C4-2B (cell line): ENCODE data around the gene CC2D2A.

ENCODE experiments used
- H3K27ac ChIP-seq: fragments of 450-650 bp; 2 replicates; pipeline ENCODE4 v1.5.1; 2017
- ZFX ChIP-seq: fragments of 450-650 bp; IDR thresholded peaks from 2 replicates; pipeline ENCODE4 v1.6.1; 2017
- TF ChIP-seq, protein P1 (sequence below): fragments of 450-650 bp; conservative IDR thresholded peaks from 2 replicates; pipeline ENCODE4 v1.5.1; 2017; ENCODE audit warnings: mild to moderate bottlenecking

CC2D2A gene

DNA sequence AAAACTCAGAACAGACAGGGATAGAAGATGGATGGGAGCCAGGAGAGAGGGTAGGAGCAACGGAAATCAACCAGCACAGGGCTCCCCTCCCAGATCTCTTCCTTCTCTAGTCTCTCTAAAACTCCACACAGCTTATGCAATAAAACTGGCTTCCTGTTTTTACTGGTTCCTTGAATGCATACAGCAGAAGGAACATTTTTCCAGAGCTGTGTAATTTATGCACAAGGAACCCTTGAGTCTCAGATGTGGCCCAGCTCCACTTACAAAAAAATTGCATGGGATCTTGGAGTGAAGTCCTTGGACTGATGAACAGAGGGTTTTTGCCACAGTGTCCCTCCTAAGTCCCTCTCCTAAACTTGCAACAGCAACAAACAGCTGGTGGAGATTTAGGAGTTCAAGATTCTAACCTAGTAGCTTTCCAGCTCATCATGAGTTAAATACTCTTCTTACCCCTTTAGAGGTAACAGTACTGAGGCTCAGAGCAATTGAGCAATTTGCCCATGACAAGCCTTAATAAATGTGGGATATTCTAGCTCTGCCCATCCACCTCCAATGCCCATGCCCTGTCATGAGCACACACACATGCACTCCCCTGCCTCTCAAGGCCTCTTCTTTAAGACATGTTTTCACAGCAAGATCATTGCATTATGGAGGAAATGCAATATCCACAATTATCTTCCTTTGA lies 18.4 kb upstream of the CC2D2A start:
- H3K27ac ChIP-seq = no peak overlapping the region
- no peak for TF ChIP-seq ZFX
- TF ChIP-seq, protein P1, sequence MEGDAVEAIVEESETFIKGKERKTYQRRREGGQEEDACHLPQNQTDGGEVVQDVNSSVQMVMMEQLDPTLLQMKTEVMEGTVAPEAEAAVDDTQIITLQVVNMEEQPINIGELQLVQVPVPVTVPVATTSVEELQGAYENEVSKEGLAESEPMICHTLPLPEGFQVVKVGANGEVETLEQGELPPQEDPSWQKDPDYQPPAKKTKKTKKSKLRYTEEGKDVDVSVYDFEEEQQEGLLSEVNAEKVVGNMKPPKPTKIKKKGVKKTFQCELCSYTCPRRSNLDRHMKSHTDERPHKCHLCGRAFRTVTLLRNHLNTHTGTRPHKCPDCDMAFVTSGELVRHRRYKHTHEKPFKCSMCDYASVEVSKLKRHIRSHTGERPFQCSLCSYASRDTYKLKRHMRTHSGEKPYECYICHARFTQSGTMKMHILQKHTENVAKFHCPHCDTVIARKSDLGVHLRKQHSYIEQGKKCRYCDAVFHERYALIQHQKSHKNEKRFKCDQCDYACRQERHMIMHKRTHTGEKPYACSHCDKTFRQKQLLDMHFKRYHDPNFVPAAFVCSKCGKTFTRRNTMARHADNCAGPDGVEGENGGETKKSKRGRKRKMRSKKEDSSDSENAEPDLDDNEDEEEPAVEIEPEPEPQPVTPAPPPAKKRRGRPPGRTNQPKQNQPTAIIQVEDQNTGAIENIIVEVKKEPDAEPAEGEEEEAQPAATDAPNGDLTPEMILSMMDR = no peak

DNA sequence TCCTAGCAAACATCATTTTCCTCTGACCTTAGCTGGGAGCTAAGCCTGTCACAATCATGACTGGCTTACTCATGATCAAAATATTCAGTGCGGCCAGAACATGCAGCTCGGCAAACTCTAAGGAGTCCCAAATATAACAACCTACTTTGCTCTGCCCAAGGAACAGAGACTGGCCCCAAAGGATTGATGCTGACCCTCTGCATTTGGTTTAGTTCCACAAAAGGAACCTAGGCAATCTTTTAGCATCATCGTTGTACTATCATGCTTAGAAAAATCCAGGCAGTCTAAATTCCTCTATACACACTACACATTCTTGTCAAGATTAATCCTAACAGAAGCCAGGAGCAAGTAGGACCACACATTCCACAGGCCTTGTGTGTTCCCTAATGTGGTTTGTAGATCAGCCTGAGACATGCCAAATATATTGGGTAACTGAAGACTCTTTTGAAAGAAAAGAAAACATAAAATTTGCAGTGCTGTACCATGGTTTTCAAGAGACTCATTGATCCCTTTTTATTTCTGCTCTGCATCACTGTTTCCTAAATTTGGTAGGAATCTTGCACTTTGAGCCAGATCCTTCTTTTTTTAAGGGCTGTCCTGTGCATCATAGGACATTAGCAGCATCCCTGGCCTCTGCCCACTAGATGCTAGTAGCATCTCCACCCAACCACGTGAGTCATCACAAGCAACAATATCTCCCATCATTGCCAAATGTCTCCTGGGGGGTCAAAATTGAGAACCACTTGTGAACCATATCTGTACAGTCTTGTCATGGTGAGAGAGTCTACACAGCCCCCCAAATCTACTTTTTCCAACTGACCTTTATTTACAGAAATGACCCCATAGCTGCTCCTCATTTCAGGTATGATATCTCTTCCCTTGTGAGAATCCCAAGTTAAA lies 17.6 kb upstream of the CC2D2A start:
- H3K27ac ChIP-seq = no peak overlapping the region
- TF ChIP-seq ZFX = no peak
- TF ChIP-seq, protein P1 = no peak

DNA sequence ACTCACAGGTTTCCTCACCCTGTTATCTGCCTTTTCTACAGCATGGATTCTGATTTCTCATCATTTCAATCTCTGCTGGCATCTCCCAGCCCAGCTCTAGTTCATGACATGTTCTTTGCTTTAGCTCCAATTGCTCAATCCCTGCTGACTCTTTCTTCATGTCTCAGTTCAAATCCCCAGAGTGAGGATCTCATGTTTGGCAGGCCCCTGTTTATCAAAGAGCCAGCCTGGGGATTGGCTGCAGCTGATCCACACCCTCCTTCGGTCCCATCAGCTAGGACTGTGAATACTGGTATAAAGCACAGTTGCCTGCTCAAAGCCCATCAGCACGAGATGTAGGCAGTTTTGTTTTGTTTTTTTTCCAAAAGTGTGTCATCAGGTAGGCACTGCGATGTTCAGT lies 14.4 kb upstream of the CC2D2A start:
- no peak for TF ChIP-seq ZFX
- TF ChIP-seq, protein P1 = no peak
- no peak overlapping the region for H3K27ac ChIP-seq

DNA sequence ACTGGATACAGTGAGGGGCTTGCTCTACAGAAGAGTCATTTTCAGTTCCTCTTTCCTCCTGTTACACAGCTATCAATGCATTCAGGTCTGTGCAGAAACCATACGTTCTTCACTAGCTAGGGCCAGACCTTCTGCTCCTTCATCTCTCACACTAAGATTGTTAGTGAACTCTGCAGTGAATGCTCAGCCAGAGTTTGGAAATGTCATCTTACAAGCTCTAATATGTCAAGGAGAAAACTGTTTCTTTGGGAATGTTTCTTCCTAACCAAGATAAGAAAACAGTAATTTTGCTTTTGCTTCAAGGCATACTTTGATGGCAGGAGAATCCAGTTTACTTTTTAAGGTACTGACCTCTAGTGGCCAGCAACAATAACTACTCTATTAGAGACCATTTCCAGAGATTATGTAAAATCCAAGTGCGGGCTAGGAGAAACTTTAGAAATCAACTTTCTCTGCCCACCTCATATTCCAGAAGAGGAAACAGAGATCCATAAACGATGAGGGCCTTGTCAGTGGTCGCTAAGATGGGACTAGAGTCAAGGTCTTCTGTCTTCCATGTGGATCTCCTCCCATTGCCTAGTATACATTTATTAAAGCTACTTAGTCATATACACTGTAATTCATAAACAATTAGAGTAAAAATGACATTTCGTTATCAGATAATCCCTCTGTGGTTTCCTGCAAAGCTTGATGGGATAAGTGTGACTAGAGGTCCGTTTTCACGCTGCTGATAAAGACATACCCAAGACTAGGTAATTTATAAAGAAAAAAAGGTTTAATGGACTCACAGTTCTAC lies 12.1 kb upstream of the CC2D2A start:
- no peak for TF ChIP-seq ZFX
- TF ChIP-seq, protein P1 = peak; percentile 79
- no peak overlapping the region for H3K27ac ChIP-seq

DNA sequence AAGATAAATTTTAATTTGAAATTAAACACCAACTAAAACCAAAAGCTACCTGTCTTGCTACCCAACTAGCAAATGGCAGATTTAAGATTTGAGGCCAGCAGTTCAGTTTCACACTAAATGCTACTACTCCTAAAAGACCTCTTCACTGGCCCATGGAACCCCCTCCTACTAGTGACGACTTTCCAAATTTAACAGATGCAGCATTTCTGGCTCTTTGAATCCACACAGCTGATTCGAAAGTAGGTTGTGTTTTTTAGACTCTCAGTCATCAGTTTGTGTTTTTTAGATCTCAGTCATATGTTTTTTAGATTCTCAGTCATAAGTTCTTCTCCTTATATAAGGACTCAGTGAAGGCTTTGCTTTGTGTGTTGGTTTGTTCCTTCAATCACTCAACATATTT lies 11.1 kb upstream of the CC2D2A start:
- no peak for TF ChIP-seq ZFX
- TF ChIP-seq, protein P1 = no peak
- H3K27ac ChIP-seq = no peak overlapping the region

DNA sequence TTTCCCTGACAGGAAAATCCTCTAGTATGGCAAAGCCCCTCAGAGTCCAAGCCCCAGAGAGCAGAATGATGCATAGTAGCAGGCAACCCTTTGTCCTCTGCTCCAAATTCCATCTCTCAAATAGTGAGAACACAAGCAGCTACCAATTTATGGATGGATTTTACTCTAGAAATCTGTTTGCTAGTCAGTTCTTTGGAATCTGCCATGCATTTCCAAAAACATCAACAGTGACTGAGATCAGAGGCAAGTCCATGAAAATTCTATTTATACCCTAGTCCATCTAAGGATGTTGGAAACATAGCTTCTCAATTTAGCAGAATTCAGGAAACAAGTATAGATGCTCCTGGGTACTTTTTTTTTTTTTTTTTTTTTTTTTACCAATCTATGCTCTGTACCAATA lies 10.0 kb upstream of the CC2D2A start:
- no peak overlapping the region for H3K27ac ChIP-seq
- TF ChIP-seq, protein P1 = no peak
- no peak for TF ChIP-seq ZFX
